Natural killer cell (primary cell): ENCODE results near the gene LCN15. TPM values are rescaled to one million over a fixed set of nuclear protein-coding genes. Genes with fewer than 3 reads are reported as not detected.
A peak's percentile ranks its signal among the peaks of the same experiment; 100 is the strongest.

Experiments used
- ATAC-seq, 3 donors: fragments of 150-1000 bp in 2 of 3; fragments of 200-7000 bp in 1 of 3; cut with Tn5 transposase; 1 replicate in 1 of 3; 2 replicates in 2 of 3; pipeline ENCODE4 v1.10.0; 2021; ENCODE audit warnings: mild to moderate bottlenecking in 2 of 3, moderate library complexity in 2 of 3
- DNase-seq, 2 donors: peaks; one replicate each; pipeline versions ENCODE4 v3.0.0 to v3.0.0-alpha.2; 2013 to 2021; ENCODE audit warnings: mixed read lengths in 1 of 2
- H3K27ac ChIP-seq: one replicate; pipeline ENCODE4 v1.5.1; 2013; ENCODE audit warnings: mild to moderate bottlenecking, low read length
- H3K27me3 ChIP-seq: one replicate; pipeline ENCODE4 v1.6.1; 2013; ENCODE audit warnings: low read length; ENCODE audit not compliant: control insufficient read depth, insufficient read depth
- H3K36me3 ChIP-seq: one replicate; pipeline ENCODE4 v1.6.1; 2013; ENCODE audit warnings: low read length; ENCODE audit not compliant: control insufficient read depth, insufficient read depth
- H3K4me1 ChIP-seq: one replicate; pipeline ENCODE4 v1.6.1; 2013; ENCODE audit warnings: low read length; ENCODE audit not compliant: control insufficient read depth, insufficient read depth
- H3K4me3 ChIP-seq: one replicate; pipeline ENCODE4 v1.5.1; 2013; ENCODE audit warnings: low read length
- H3K9me3 ChIP-seq: one replicate; pipeline ENCODE4 v1.6.1; 2013; ENCODE audit warnings: low read length; ENCODE audit not compliant: control insufficient read depth, insufficient read depth
- H3K27ac Mint-ChIP-seq, 2 donors: one replicate each; pipeline ENCODE4 v1.8.0; 2022; ENCODE audit warnings: mild to moderate bottlenecking in 2 of 2, mixed read lengths in 2 of 2, moderate library complexity in 1 of 2
- H3K27me3 Mint-ChIP-seq, 2 donors: one replicate each; pipeline ENCODE4 v1.8.0; 2022; ENCODE audit warnings: low read depth in 2 of 2, mixed read lengths in 2 of 2
- H3K36me3 Mint-ChIP-seq: one replicate; pipeline ENCODE4 v1.8.0; 2022; ENCODE audit warnings: mixed read lengths
- H3K4me1 Mint-ChIP-seq, 2 donors: one replicate each; pipeline ENCODE4 v1.8.0; 2022; ENCODE audit warnings: mixed read lengths in 2 of 2
- H3K4me3 Mint-ChIP-seq: one replicate; pipeline ENCODE4 v1.8.0; 2022; ENCODE audit warnings: mild to moderate bottlenecking, moderate library complexity, mixed read lengths
- H3K9me3 Mint-ChIP-seq, 2 donors: one replicate each; pipeline ENCODE4 v1.8.0; 2022; ENCODE audit warnings: mixed read lengths in 2 of 2
- WGBS: methylation state at CpG from one replicate; pipeline ENCODE4 v1.1.7; 2013; ENCODE audit warnings: missing lambda C conversion rate; ENCODE audit not compliant: insufficient coverage; 5-methylcytosine and 5-hydroxymethylcytosine counted together
- intact Hi-C: fragments of 100-400 bp; cut with micrococcal nuclease; formaldehyde crosslinking; loops from one replicate; pipeline ENCODE4 v1.14.2; 2022
- total RNA-seq, 4 donors: library from RNA; stranded (reverse); fragments of 120-200 nt in 1 of 4; gene quantifications; one replicate each; pipeline versions ENCODE4 v1.2.3 to v1.2.4, GENCODE V29; 2013 to 2022
- TF ChIP-seq, protein P1 (sequence below): fragments of 200-600 bp; IDR thresholded peaks from one replicate; pipeline ENCODE4 v1.8.0; 2022; ENCODE audit warnings: antibody characterized with exemption

Gene LCN15
- total RNA-seq, 3 donors from 2014 or later (not counting 1 experiment from before 2014, with no cell fraction given), result not detected

DNA sequence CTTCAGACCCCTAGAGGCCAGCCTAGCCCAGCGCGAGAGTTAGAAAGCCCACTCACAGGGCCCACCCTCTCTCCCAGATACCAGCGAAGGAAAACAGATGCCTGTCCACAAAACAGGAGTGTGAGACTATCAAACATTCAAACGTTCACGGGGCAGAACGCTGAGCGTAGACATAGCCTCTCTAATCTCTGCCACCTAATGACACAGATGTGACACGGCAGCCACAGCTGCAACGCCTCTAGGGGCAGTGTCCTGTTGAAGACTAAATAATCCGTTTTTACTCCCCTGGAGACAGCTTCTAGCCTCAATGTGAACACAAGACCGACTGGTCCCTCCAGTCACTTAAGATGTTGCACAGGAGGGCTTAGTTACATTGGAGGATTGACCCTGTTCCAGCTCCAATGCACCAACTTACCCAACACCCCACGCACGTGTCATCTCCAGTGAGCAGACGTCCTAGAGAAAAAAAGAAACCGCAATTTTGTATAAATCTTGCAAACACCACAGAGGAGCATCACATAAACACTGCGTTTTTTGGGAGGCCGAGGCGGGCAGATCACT lies 37.6 kb downstream of the LCN15 start:
- H3K27me3 ChIP-seq, result no peaks in the 10 kb centered on the region
- H3K27ac Mint-ChIP-seq, result peak overlapping the region; percentile 81 to 89
- ATAC-seq (peak; percentile 26 to 58 (median 58)), DNase-seq (peak in 1 of 2 donors; percentile 74)
- peak overlapping the region; percentile 94 for H3K4me3 Mint-ChIP-seq
- H3K4me1 ChIP-seq, result peaks cover 34% of the 10 kb centered on the region
- TF ChIP-seq, protein P1, sequence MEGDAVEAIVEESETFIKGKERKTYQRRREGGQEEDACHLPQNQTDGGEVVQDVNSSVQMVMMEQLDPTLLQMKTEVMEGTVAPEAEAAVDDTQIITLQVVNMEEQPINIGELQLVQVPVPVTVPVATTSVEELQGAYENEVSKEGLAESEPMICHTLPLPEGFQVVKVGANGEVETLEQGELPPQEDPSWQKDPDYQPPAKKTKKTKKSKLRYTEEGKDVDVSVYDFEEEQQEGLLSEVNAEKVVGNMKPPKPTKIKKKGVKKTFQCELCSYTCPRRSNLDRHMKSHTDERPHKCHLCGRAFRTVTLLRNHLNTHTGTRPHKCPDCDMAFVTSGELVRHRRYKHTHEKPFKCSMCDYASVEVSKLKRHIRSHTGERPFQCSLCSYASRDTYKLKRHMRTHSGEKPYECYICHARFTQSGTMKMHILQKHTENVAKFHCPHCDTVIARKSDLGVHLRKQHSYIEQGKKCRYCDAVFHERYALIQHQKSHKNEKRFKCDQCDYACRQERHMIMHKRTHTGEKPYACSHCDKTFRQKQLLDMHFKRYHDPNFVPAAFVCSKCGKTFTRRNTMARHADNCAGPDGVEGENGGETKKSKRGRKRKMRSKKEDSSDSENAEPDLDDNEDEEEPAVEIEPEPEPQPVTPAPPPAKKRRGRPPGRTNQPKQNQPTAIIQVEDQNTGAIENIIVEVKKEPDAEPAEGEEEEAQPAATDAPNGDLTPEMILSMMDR, result peak; percentile 52
- no peaks in the 10 kb centered on the region for H3K9me3 ChIP-seq
- 18% methylated on average over 18 of the region's 18 CpGs for WGBS
- H3K36me3 Mint-ChIP-seq, result no peaks in the 10 kb centered on the region
- H3K27ac ChIP-seq, result no peak overlapping the region
- H3K9me3 Mint-ChIP-seq, result no peaks in the 10 kb centered on the region
- peaks cover 36% of the 10 kb centered on the region for H3K36me3 ChIP-seq
- intact Hi-C loops, result loop anchor here (2.0 kb wide), 1 partner anchor 26 kb away; no protein-coding TSS in a partner anchor
- H3K4me3 ChIP-seq, result peak overlapping the region; percentile 67
- peaks cover 21 to 29% of the 10 kb centered on the region in 2 donors for H3K4me1 Mint-ChIP-seq
- H3K27me3 Mint-ChIP-seq, result no peaks in the 10 kb centered on the region

DNA sequence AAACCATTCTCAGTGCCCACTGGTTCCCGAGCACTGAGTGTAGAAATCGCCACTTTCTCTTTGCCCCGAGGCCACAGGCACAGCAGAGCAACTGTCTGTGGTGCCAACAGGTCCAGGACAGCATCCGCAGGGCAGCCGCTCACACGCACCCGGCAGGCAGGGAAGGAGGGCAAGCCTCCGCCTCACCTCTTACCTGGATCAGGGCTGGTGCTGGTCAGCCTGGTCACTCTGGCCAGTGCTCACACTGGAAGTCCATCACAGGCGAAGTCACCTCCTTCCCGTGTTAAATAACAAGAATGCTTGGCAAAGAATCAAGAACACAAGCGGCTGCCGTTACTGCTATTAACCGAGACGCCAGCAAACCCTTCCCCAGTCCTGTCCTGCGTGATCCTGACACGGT lies 38.2 kb downstream of the LCN15 start:
- ATAC-seq (no peak), DNase-seq (no peak)
- no peaks in the 10 kb centered on the region for H3K36me3 Mint-ChIP-seq
- TF ChIP-seq, protein P1, result no peak
- H3K4me1 Mint-ChIP-seq, result peaks cover 21 to 29% of the 10 kb centered on the region in 2 donors
- no peak overlapping the region for H3K4me3 ChIP-seq
- intact Hi-C loops, result loop anchor here (2.0 kb wide), 1 partner anchor 25 kb away; no protein-coding TSS in a partner anchor
- no peaks in the 10 kb centered on the region for H3K27me3 Mint-ChIP-seq
- H3K27me3 ChIP-seq, result no peaks in the 10 kb centered on the region
- no peaks in the 10 kb centered on the region for H3K9me3 ChIP-seq
- H3K27ac ChIP-seq, result no peak overlapping the region
- 81% methylated on average over 16 of the region's 16 CpGs for WGBS
- peak overlapping the region in 1 of 2 donors; percentile 81 for H3K27ac Mint-ChIP-seq
- peaks cover 34% of the 10 kb centered on the region for H3K4me1 ChIP-seq
- no peaks in the 10 kb centered on the region for H3K9me3 Mint-ChIP-seq
- H3K36me3 ChIP-seq, result peaks cover 36% of the 10 kb centered on the region
- H3K4me3 Mint-ChIP-seq, result peak overlapping the region; percentile 94

DNA sequence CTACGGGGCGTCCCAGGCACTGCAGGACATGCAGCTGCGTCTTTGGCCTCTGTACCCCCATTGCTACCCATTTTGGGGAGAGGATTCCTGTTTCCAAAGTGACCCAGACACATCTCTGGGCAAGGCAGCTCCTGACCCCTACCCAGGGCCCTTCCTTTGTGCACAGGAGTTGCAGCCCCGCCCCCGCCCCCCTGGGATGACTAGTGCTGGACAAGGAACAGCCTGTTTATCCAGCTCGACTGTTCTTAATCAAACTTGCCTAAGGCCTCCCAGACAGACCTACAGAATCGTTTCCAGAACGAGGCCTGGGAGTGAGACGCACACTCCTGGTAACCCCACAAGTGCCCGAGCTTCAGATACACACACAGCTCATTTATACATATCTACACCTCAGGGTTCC lies 38.7 kb downstream of the LCN15 start:
- Histone ChIP-seq H3K27me3 (no peaks in the 10 kb centered on the region), H3K4me1 (peaks cover 34% of the 10 kb centered on the region), H3K9me3 (no peaks in the 10 kb centered on the region), H3K36me3 (peaks cover 38% of the 10 kb centered on the region), H3K4me3 (no peak overlapping the region), H3K27ac (no peak overlapping the region)
- TF ChIP-seq, protein P1, result no peak
- intact Hi-C loops, result loop anchor here (2.0 kb wide), 1 partner anchor 25 kb away; no protein-coding TSS in a partner anchor
- H3K9me3 Mint-ChIP-seq, result no peaks in the 10 kb centered on the region
- no peaks in the 10 kb centered on the region for H3K27me3 Mint-ChIP-seq
- WGBS, result 90% methylated on average over 10 of the region's 10 CpGs
- H3K27ac Mint-ChIP-seq, result no peak overlapping the region
- ATAC-seq (no peak), DNase-seq (no peak)
- no peaks in the 10 kb centered on the region for H3K36me3 Mint-ChIP-seq
- no peak overlapping the region for H3K4me3 Mint-ChIP-seq
- H3K4me1 Mint-ChIP-seq, result peaks cover 21 to 29% of the 10 kb centered on the region in 2 donors

DNA sequence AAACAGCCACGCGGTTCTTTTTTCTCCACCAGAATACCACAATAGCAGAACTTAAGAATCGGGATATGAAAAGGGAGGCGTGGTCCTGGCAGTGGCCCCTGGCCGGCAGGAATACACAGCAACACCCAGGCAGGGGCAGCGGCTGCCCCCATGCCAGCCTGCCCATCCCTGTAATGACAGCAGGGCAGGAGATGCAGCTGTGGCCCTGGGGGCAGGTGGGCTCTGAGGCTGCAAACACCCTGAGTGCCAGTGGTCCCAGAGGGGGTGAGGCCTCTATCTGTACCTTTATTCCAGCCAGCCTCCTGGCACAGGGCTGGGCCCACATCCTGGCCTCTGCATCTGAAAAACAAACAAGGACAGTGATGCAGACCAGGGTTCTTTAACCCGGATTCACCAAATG lies 39.5 kb downstream of the LCN15 start:
- H3K9me3 Mint-ChIP-seq, result no peaks in the 10 kb centered on the region
- 90% methylated on average over 5 of the region's 7 CpGs for WGBS
- Histone ChIP-seq H3K4me1 (peaks cover 34% of the 10 kb centered on the region), H3K4me3 (no peak overlapping the region), H3K27ac (no peak overlapping the region), H3K36me3 (peaks cover 38% of the 10 kb centered on the region), H3K9me3 (no peaks in the 10 kb centered on the region), H3K27me3 (no peaks in the 10 kb centered on the region)
- peaks cover 21 to 29% of the 10 kb centered on the region in 2 donors for H3K4me1 Mint-ChIP-seq
- no peak for DNase-seq
- TF ChIP-seq, protein P1, result no peak
- intact Hi-C loops, result no loop called here
- no peak for ATAC-seq
- H3K27ac Mint-ChIP-seq, result peak overlapping the region in 1 of 2 donors; percentile 48
- H3K4me3 Mint-ChIP-seq, result no peak overlapping the region
- H3K36me3 Mint-ChIP-seq, result no peaks in the 10 kb centered on the region
- H3K27me3 Mint-ChIP-seq, result no peaks in the 10 kb centered on the region
